Sigmoid colon (tissue), 7 donors: ENCODE measurements around the gene TRAF2. TPM values are rescaled to one million over a fixed set of nuclear protein-coding genes. Genes with fewer than 3 reads are reported as not detected.

Experiments
- DNase-seq: peaks from one replicate; pipeline ENCODE4 v3.0.0-alpha.2; 2019
- H3K27ac ChIP-seq, 4 donors: fragments of 200-600 bp; sonication (generic); one replicate each; pipeline ENCODE4 v1.5.1; 2016 to 2019; ENCODE audit warnings: mild to moderate bottlenecking in 1 of 4
- H3K27me3 ChIP-seq, 3 donors: fragments of 200-600 bp; sonication (generic); one replicate each; pipeline ENCODE4 v1.5.1; 2019; ENCODE audit warnings: mild to moderate bottlenecking in 1 of 3
- H3K36me3 ChIP-seq, 4 donors: fragments of 200-600 bp; sonication (generic); one replicate each; pipeline ENCODE4 v1.5.1; 2016 to 2019
- H3K4me1 ChIP-seq, 4 donors: fragments of 200-600 bp; sonication (generic); one replicate each; pipeline ENCODE4 v1.5.1; 2017 to 2019
- H3K4me3 ChIP-seq, 4 donors: fragments of 200-600 bp; sonication (generic); one replicate each; pipeline ENCODE4 v1.5.1; 2017 to 2019; ENCODE audit warnings: mild to moderate bottlenecking in 2 of 4, moderate library complexity in 1 of 4
- H3K9me3 ChIP-seq, 4 donors: fragments of 200-600 bp in 3 of 4; sonication (generic) in 3 of 4; one replicate each; pipeline versions ENCODE4 v1.5.1 to v1.6.1; 2013 to 2019
- EP300 ChIP-seq, 4 donors: sonication (generic); formaldehyde crosslinking; IDR thresholded peaks; one replicate each; pipeline ENCODE4 v1.6.1; 2017; ENCODE audit warnings: antibody characterized with exemption in 4 of 4
- POLR2A ChIP-seq, 2 donors: fragments of 450-650 bp; IDR thresholded peaks; one replicate each; pipeline ENCODE4 v1.6.1; 2016; ENCODE audit warnings: antibody characterized with exemption in 2 of 2, mild to moderate bottlenecking in 2 of 2, moderate library complexity in 2 of 2
- POLR2AphosphoS5 ChIP-seq, 4 donors: sonication (generic); formaldehyde crosslinking; IDR thresholded peaks; one replicate each; pipeline ENCODE4 v1.6.1; 2017; ENCODE audit warnings: antibody characterized with exemption in 4 of 4
- WGBS, 2 donors: extraction: QIAGEN DNeasy Blood & Tissue Kit; methylation state at CpG; one replicate each; pipeline ENCODE4 v1.1.7; 2013; 5-methylcytosine and 5-hydroxymethylcytosine counted together
- intact Hi-C: fragments of 100-400 bp; cut with DNase I; formaldehyde crosslinking; loops from one replicate; pipeline ENCODE4 v1.15.1; 2023
- polyA plus RNA-seq, 3 donors: library from polyadenylated mRNA; stranded (reverse); fragments of 200-250 nt; gene quantifications; one replicate each; pipeline ENCODE4 v1.2.3, GENCODE V29; 2013
- total RNA-seq, 4 donors: library from RNA; depleted of rRNA; stranded (reverse); fragments of >200 nt; gene quantifications; one replicate each; pipeline ENCODE4 v1.1.0, GENCODE V29; 2016
- TF ChIP-seq, protein P1 (sequence below), 4 experiments: fragments of 450-650 bp in 3 of 4; fragments of 200-600 bp in 1 of 4; IDR thresholded peaks; one replicate each; pipeline ENCODE4 v1.5.1; 2016 to 2019; ENCODE audit warnings: antibody characterized with exemption in 4 of 4, mild to moderate bottlenecking in 3 of 4, moderate library complexity in 2 of 4
- donor health status: healthy with polysubstance abuse.
- donor health status: Bipolar disorder and iron deficiency.
- donor health status: healthy.

The TRAF2 gene
- total and polyA plus RNA-seq, 7 donors: 1.8 to 21.9 (median 5.5) TPM

DNA sequence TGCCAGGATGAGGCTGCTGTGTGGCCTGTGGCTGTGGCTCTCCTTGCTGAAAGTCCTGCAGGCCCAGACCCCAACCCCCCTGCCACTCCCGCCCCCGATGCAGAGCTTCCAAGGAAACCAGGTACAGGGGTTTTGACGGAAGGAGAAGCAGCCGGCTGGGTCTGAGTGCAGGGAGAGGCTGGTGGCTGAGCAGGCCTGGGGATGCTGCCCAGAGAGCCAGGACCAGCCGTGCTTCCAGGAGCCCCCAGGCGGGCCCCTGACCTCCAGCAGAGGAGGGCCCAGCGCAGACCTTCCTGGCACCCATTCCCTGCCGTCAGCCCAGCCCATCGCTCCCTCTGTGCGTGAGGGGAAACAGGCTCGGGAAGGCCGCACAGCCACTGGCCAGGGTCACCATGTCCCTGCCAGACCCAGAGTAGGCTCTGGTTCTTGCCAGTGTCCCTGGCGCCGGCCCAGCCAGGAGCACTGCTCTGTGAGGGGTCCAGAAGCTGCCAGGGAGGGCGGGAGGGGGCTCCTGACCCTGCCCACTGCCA is 66.1 kb downstream of the TRAF2 start:
- Histone ChIP-seq H3K27ac (no peak overlapping the region), H3K9me3 (no peaks in the 10 kb centered on the region), H3K4me1 (peaks cover 0 to 19% (median 15%) of the 10 kb centered on the region in 4 donors), H3K36me3 (no peaks in the 10 kb centered on the region), H3K27me3 (no peaks in the 10 kb centered on the region), H3K4me3 (no peak overlapping the region)
- TF ChIP-seq, protein P1, sequence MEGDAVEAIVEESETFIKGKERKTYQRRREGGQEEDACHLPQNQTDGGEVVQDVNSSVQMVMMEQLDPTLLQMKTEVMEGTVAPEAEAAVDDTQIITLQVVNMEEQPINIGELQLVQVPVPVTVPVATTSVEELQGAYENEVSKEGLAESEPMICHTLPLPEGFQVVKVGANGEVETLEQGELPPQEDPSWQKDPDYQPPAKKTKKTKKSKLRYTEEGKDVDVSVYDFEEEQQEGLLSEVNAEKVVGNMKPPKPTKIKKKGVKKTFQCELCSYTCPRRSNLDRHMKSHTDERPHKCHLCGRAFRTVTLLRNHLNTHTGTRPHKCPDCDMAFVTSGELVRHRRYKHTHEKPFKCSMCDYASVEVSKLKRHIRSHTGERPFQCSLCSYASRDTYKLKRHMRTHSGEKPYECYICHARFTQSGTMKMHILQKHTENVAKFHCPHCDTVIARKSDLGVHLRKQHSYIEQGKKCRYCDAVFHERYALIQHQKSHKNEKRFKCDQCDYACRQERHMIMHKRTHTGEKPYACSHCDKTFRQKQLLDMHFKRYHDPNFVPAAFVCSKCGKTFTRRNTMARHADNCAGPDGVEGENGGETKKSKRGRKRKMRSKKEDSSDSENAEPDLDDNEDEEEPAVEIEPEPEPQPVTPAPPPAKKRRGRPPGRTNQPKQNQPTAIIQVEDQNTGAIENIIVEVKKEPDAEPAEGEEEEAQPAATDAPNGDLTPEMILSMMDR (IDR thresholded peaks at IDR 0.05): no peak
- TF ChIP-seq POLR2AphosphoS5 (IDR thresholded peaks at IDR 0.05) (no peak), EP300 (IDR thresholded peaks at IDR 0.05) (no peak), POLR2A (IDR thresholded peaks at IDR 0.05) (no peak)
- DNase-seq: no peak
- intact Hi-C loops: no loop called here
- WGBS, 2 donors: 76 to 78% methylated on average over 15 of the region's 15 CpGs

GRCh38 chr9:136952876-136953770 is 66.8 kb downstream of the TRAF2 start:
- H3K4me1 ChIP-seq: peaks cover 0 to 19% (median 15%) of the 10 kb centered on the region in 4 donors
- H3K27ac ChIP-seq: no peak overlapping the region
- intact Hi-C loops: no loop called here
- H3K27me3 ChIP-seq: no peaks in the 10 kb centered on the region
- WGBS, 2 donors: 93% methylated on average over 44 of the region's 44 CpGs
- DNase-seq: no peak
- no peaks in the 10 kb centered on the region for H3K9me3 ChIP-seq
- TF ChIP-seq, protein P1 (IDR thresholded peaks at IDR 0.05): no peak
- TF ChIP-seq EP300 (IDR thresholded peaks at IDR 0.05) (no peak), POLR2A (IDR thresholded peaks at IDR 0.05) (no peak), POLR2AphosphoS5 (IDR thresholded peaks at IDR 0.05) (no peak)
- no peaks in the 10 kb centered on the region for H3K36me3 ChIP-seq
- no peak overlapping the region for H3K4me3 ChIP-seq

DNA sequence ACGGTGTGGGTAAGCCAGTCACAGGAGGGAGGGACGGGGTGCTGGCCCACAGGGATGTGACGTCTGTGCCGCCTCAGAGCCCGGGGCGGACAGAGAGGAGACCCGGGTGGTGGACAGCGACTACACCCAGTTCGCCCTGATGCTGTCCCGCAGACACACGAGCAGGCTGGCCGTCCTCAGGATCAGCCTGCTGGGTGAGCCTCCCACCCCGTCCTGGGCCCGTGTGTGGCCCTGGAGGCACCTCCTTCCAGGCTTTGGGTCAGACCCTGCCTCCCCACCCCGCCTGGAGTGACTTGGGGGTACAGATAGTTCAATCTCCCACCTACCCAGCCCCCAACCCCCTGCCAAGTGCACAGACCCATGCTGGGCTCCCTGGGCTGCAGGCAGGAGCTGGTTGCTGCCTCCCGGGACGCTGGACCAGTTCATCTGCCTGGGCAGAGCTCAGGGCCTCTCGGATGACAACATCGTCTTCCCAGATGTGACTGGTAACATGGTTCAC is 67.5 kb downstream of the TRAF2 start:
- intact Hi-C loops: no loop called here
- Histone ChIP-seq H3K9me3 (no peaks in the 10 kb centered on the region), H3K36me3 (no peaks in the 10 kb centered on the region), H3K27ac (no peak overlapping the region), H3K27me3 (no peaks in the 10 kb centered on the region), H3K4me3 (no peak overlapping the region), H3K4me1 (peaks cover 0 to 19% (median 15%) of the 10 kb centered on the region in 4 donors)
- WGBS, 2 donors: 87 to 89% methylated on average over 19 of the region's 19 CpGs
- DNase-seq: no peak
- TF ChIP-seq POLR2A (IDR thresholded peaks at IDR 0.05): no peak
- no peak for TF ChIP-seq EP300 (IDR thresholded peaks at IDR 0.05)
- TF ChIP-seq POLR2AphosphoS5 (IDR thresholded peaks at IDR 0.05): no peak
- TF ChIP-seq, protein P1 (IDR thresholded peaks at IDR 0.05): no peak

DNA sequence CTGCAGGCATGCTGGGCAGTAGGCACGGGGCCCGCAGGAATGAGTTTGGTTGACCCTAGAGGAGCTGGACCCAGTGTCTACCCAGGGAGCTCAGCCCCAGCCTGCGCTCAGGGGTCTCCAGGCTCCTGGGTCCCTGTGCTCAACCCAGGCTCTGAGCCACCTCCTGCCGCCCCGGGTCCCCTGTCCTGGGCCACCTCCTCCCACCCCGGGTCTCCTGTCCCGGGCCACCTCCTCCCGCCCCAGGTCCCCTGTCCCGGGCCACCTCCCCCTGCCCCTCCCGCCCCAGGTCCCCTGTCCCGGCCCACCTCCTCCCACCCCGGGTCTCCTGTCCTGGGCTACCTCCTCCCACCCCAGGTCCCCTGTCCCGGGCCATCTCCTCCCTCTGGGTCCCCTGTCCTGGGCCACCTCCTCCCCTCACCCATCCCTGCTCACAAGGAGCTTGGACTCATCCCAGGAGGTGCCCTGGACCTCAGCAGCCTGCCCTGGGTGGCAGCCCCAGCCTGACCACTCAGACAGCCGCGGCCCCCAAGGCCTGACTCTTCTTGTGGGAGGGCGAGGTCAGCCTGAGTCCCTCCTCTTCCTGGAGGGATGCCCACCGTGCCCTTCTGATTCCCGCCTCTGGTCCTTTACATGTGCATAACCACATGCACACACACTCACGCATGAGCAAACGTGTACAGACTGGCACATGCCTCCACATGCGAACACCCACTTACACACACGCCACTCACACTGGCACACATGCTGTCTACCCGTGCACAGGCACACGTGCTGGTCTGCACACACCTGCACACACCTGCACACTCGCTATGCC is 68.2 kb downstream of the TRAF2 start:
- no peaks in the 10 kb centered on the region for H3K36me3 ChIP-seq
- WGBS, 2 donors: 89 to 90% methylated on average over 25 of the region's 25 CpGs
- no peak overlapping the region for H3K4me3 ChIP-seq
- no peak for DNase-seq
- H3K4me1 ChIP-seq: peaks cover 0 to 13% (median 10%) of the 10 kb centered on the region in 4 donors
- intact Hi-C loops: no loop called here
- H3K27me3 ChIP-seq: no peaks in the 10 kb centered on the region
- TF ChIP-seq, protein P1 (IDR thresholded peaks at IDR 0.05): no peak
- no peak for TF ChIP-seq POLR2A (IDR thresholded peaks at IDR 0.05)
- TF ChIP-seq POLR2AphosphoS5 (IDR thresholded peaks at IDR 0.05): no peak
- no peak for TF ChIP-seq EP300 (IDR thresholded peaks at IDR 0.05)
- no peaks in the 10 kb centered on the region for H3K9me3 ChIP-seq
- H3K27ac ChIP-seq: no peak overlapping the region
